HG02759 (cell line): Measurements from ENCODE around the gene HBG1.

Experiments used
- ATAC-seq: cut with Tn5 transposase; IDR thresholded peaks from one replicate; pipeline ENCODE4 v1.9.1; 2021; ENCODE audit warnings: mild to moderate bottlenecking, moderate library complexity; ENCODE audit not compliant: unreplicated experiment

The HBG1 gene

GRCh38 chr11:5229356-5229755, 20.3 kb downstream of the HBG1 start:
- ATAC-seq = no peak

GRCh38 chr11:5228124-5228523, 21.5 kb downstream of the HBG1 start:
- ATAC-seq = no peak

- no peak for ATAC-seq
Measured at GRCh38 chr11:5227681-5228080, 22.0 kb downstream of the HBG1 start.

DNA sequence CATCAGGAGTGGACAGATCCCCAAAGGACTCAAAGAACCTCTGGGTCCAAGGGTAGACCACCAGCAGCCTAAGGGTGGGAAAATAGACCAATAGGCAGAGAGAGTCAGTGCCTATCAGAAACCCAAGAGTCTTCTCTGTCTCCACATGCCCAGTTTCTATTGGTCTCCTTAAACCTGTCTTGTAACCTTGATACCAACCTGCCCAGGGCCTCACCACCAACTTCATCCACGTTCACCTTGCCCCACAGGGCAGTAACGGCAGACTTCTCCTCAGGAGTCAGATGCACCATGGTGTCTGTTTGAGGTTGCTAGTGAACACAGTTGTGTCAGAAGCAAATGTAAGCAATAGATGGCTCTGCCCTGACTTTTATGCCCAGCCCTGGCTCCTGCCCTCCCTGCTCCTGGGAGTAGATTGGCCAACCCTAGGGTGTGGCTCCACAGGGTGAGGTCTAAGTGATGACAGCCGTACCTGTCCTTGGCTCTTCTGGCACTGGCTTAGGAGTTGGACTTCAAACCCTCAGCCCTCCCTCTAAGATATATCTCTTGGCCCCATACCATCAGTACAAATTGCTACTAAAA, 22.8 kb downstream of the HBG1 start, which contains the start of gene HBB:
TSS of gene HBB (minus strand) at position 340 of the 579 bp plus-strand sequence. CDS start at position 290, 50 bp downstream.
- no peak for ATAC-seq

- no peak for ATAC-seq
Measured at GRCh38 chr11:5225480-5225871, 24.2 kb downstream of the HBG1 start.

- no peak for ATAC-seq
Measured at GRCh38 chr11:5224538-5225479, 24.8 kb downstream of the HBG1 start.

DNA sequence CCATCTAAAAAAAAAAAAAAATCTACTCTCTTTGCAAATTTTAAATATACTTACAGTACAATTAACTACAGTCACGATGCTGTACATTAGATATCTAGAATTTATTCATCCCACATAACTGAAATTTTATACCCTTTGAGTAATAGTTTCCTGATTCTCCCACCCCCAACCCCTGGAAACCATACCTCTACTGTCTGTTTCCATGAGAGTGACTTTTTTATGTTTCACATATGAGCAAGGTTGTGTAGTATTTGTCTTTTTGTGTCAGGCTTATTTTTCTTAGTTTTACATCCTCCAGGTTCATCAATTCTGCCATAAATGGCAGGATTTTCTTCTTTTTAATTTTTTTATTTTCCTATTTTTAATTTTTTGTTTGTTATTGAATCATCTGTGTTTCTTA, 26.0 kb downstream of the HBG1 start:
- no peak for ATAC-seq

- no peak for ATAC-seq
Measured at GRCh38 chr11:5223146-5223545, 26.5 kb downstream of the HBG1 start.

DNA sequence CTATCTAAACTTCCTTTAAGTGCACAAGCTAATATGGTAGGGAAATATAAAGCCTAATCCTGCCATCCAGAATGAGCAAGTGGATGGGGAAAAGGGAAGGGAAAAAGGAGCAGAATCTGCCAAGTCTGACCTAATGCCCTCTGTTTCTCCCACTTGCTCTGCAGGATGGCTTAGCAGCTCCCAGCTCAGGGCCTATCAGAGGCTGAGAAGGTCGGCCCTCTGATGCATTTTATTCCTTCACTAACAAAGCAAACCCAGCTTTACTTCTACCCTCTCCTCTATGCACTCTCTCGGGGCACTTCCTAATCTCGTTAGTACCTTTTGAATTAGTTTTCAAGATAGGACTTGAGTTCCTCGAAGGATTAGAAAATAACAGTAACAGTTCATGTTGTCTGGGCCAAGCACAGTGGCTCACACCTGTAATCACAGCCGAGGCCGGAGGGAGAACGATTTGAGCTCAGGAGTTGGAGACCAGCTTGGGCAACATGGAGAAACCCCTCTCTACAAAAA, 39.2 kb downstream of the HBG1 start:
- ATAC-seq = no peak

GRCh38 chr11:5204787-5205186, 44.9 kb downstream of the HBG1 start:
- no peak for ATAC-seq

GRCh38 chr11:5203366-5203765, 46.3 kb downstream of the HBG1 start:
- ATAC-seq = no peak

DNA sequence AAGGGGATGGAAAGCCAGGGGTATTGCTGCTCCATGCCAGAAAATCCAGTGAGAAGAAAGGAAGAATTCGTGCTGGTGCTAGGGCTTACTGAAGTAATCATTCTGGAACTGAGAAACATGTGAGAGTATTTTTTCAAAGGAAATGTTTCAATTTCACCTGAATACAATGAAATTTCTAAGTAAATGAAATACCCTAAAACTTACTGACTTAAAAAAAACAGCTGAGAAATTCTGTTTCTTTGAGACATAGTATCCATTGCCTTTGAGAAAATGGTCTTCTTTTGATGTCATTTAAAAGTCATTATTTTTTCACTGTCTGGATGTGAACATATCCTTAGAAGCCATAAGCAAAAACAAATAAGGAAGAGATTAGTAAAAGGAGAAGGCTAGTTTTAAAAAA, 49.1 kb downstream of the HBG1 start, which contains the start of gene OR51V1:
TSS of gene OR51V1 (minus strand) at position 101 of the 400 bp plus-strand sequence. CDS start at position 101, 0 bp downstream.
- no peak for ATAC-seq

GRCh38 chr11:5198285-5198684, 51.4 kb downstream of the HBG1 start:
- no peak for ATAC-seq
